AG10803 (cell line): ENCODE measurements around the gene BMF.
"Not testable (repeated sequence)": the region's sequence is repeated elsewhere in the genome, so short reads cannot be mapped to it uniquely, and the experiment has no call there.

ENCODE experiments used
- DNase-seq: peaks from one replicate; pipeline ENCODE4 v3.0.0; 2010; ENCODE audit warnings: low read depth
- H3K4me3 ChIP-seq: 2 replicates; pipeline ENCODE4 v1.5.1; 2011; ENCODE audit warnings: mild to moderate bottlenecking, low read length, control low read depth
- TF ChIP-seq, protein P1 (sequence below): conservative IDR thresholded peaks from 2 replicates; pipeline ENCODE4 v1.5.1; 2011; ENCODE audit warnings: mild to moderate bottlenecking, low read length, control low read depth, inconsistent platforms

BMF gene

GRCh38 chr15:40075298-40076044 is 33.2 kb downstream of the BMF start:
- H3K4me3 ChIP-seq = no peak overlapping the region
- TF ChIP-seq, protein P1, sequence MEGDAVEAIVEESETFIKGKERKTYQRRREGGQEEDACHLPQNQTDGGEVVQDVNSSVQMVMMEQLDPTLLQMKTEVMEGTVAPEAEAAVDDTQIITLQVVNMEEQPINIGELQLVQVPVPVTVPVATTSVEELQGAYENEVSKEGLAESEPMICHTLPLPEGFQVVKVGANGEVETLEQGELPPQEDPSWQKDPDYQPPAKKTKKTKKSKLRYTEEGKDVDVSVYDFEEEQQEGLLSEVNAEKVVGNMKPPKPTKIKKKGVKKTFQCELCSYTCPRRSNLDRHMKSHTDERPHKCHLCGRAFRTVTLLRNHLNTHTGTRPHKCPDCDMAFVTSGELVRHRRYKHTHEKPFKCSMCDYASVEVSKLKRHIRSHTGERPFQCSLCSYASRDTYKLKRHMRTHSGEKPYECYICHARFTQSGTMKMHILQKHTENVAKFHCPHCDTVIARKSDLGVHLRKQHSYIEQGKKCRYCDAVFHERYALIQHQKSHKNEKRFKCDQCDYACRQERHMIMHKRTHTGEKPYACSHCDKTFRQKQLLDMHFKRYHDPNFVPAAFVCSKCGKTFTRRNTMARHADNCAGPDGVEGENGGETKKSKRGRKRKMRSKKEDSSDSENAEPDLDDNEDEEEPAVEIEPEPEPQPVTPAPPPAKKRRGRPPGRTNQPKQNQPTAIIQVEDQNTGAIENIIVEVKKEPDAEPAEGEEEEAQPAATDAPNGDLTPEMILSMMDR = no peak
- DNase-seq = no peak

DNA sequence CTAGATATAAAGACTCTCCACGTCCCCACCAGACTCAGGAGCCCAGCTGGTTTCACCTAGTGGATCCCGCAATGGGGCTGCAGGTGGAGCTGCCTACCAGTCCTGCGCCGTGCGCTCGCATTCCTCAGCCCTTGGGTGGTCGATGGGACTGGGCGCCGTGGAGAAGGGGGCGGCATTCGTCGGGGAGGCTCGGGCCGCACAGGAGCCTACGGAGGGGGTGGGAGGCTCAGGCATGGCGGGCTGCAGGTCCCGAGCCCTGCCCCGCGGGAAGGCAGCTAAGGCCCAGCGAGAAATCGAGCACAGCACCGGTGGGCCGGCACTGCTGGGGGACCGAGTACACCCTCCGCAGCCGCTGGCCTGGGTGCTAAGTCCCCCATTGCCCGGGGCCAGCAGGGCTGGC is 34.0 kb downstream of the BMF start:
- not testable (repeated sequence) for DNase-seq, H3K4me3 ChIP-seq

DNA sequence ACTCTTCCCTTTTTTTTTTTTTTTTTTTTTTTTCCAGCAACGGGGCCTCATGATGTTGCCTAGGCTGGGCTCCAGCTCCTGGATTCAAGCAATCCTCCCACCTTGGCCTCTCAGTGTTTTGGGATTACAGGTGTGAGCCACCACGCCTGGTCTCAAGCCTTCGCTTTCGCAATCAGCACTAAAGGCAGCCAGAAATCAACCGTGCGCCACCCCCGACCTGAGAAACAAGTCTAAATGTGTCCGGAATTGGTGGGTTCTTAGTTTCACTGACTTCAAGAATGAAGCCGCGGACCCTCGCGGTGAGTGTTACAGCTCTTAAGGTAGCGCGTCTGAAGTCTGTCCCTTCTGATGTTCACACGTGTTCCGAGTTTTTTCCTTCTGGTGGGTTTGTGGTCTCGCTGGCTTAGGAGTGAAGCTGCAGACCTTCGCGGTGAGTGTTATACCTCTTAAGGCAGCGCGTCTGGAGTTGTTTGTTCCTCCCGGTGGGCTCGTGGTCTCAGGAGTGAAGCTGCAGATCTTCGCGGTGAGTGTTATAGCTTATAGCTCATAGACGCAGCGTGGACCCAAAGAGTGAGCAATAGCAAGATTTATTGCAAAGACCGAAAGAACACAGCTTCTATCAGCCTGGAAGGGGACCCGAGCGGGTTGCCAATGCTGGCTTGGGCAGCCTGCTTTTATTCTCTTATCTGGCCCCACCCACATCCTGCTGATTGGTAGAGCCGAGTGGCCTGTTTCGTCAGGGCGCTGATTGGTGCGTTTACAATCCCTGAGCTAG is 34.8 kb downstream of the BMF start:
- DNase-seq, H3K4me3 ChIP-seq: not testable (repeated sequence)

- no peak overlapping the region for H3K4me3 ChIP-seq
- TF ChIP-seq, protein P1 = no peak
- no peak for DNase-seq
Measured at GRCh38 chr15:40072216-40072990, 36.3 kb downstream of the BMF start.

DNA sequence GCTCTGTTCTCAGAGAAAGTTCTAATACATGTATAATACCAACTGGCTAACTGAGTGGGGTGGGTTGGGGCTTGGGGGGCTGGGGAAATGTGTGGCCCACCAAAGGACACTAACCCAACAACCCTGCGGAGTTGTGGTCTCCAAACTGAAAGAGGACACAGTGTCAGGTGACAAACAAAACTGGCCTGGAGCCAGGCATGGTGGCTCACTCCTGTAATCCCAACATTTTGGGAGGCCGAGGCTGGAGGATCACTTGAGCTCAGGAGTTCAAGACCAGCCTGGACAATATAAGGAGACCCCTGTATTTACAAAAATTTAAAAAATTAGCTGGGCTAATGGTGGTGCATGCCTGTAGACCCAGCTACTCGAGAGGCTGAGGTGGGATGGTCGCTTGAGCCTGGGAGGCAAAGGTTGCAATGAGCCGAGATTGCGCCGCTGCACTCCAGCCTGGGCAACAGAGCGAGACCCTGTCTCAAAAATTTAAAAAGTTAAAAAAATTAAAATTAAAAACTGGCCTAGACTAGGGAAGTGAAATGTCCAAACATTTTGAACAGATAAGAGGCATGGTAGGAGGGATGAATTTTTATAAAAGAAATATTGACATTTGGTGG is 38.0 kb downstream of the BMF start:
- TF ChIP-seq, protein P1 = no peak
- no peak overlapping the region for H3K4me3 ChIP-seq
- no peak for DNase-seq

DNA sequence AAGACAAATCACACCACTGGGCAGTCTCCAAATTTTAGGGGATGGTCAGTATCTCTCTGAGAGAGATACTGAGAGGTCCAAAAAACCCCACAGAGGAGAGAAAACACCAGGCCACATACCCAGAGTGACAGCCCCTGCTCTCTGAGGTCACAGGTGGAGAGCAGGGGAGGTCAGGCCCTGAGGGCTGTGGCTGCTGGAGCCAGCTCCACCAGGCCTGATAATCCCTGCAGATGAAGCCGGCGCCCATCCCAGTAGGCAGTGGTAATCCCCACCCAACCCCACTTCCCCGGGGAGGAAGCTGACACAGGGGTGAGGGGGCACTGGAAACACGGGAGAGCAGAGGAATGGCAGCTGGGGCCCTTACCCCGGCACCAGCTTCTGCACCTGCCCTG is 38.5 kb downstream of the BMF start:
- H3K4me3 ChIP-seq = no peak overlapping the region
- DNase-seq = no peak
- TF ChIP-seq, protein P1 = no peak

- TF ChIP-seq, protein P1 = no peak
- H3K4me3 ChIP-seq = no peak overlapping the region
- DNase-seq = peak; percentile 86
Measured at GRCh38 chr15:40069178-40070165, 39.2 kb downstream of the BMF start.
